ENCODE results near the gene TTC33.

The TTC33 gene

DNA sequence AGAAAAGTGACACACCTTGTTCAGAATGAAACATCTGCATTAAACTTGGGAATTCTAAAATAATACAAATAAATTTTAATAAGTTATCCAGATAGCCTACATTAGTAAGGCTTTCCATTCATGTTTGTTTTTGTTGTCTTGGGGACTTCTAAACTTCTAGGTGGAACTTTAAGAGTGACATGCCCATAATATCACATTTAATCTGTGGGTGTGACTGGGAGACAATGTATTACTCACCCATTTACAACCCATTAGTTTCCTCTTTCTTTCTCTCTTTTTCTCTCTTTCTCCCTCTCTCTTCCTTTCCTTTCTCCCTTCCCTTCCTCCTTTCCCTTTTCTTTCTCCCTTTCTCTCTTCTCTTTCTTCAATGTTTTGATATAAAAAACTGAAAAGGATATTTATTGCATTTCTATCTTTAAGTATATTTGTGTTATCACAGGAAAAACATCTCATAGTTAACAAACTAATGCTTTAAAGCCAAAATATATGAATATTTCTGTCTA lies 88.5 kb downstream of the TTC33 start:
- Histone ChIP-seq H3K27me3 (ENCODE audit: insufficient read depth, low read depth) (no peaks in the 10 kb centered on the region), H3K4me1 (ENCODE audit: low read depth, poor library complexity, severe bottlenecking) (no peaks in the 10 kb centered on the region), H2AFZ (ENCODE audit: low read depth) (no peak overlapping the region), H3K4me2 (no peak overlapping the region), H3K9ac (no peak overlapping the region), H3K36me3 (ENCODE audit: insufficient read depth) (no peaks in the 10 kb centered on the region), H4K20me1 (ENCODE audit: insufficient read depth) (no peaks in the 10 kb centered on the region), H3K27ac (no peak overlapping the region), H3K4me3 (IDR thresholded peaks at IDR 0.05; ENCODE audit: insufficient read depth, low read depth, low read length) (no peak overlapping the region), H3K79me2 (ENCODE audit: insufficient read depth, low read depth) (no peaks in the 10 kb centered on the region)
- TF ChIP-seq, protein P1, sequence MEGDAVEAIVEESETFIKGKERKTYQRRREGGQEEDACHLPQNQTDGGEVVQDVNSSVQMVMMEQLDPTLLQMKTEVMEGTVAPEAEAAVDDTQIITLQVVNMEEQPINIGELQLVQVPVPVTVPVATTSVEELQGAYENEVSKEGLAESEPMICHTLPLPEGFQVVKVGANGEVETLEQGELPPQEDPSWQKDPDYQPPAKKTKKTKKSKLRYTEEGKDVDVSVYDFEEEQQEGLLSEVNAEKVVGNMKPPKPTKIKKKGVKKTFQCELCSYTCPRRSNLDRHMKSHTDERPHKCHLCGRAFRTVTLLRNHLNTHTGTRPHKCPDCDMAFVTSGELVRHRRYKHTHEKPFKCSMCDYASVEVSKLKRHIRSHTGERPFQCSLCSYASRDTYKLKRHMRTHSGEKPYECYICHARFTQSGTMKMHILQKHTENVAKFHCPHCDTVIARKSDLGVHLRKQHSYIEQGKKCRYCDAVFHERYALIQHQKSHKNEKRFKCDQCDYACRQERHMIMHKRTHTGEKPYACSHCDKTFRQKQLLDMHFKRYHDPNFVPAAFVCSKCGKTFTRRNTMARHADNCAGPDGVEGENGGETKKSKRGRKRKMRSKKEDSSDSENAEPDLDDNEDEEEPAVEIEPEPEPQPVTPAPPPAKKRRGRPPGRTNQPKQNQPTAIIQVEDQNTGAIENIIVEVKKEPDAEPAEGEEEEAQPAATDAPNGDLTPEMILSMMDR (conservative IDR thresholded peaks at IDR 0.05; ENCODE audit: low read depth, low read length): no peak

DNA sequence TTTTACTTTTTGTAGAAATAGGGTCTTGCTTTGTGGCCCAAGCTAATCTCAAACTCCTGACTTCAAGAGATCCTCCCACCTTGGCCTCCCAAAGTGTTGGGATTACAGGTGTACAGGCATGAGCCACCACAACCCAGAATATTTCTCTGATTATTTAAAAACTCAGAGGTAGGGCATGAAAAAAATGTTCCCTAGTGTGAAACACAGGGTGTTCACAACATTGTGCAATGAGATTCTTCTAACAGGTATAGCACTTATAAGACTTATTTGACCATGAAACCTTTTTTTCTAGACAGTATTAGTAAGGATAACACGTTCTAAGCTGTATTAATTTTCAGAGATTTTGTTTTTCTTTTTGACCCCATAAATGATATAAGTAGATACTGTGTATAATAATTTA lies 89.1 kb downstream of the TTC33 start:
- Histone ChIP-seq H3K9ac (no peak overlapping the region), H2AFZ (ENCODE audit: low read depth) (no peak overlapping the region), H3K4me1 (ENCODE audit: low read depth, poor library complexity, severe bottlenecking) (no peaks in the 10 kb centered on the region), H3K36me3 (ENCODE audit: insufficient read depth) (no peaks in the 10 kb centered on the region), H3K4me3 (IDR thresholded peaks at IDR 0.05; ENCODE audit: insufficient read depth, low read depth, low read length) (no peak overlapping the region), H3K27ac (no peak overlapping the region), H3K4me2 (no peak overlapping the region), H3K79me2 (ENCODE audit: insufficient read depth, low read depth) (no peaks in the 10 kb centered on the region), H3K27me3 (ENCODE audit: insufficient read depth, low read depth) (no peaks in the 10 kb centered on the region), H4K20me1 (ENCODE audit: insufficient read depth) (no peaks in the 10 kb centered on the region)
- TF ChIP-seq, protein P1 (conservative IDR thresholded peaks at IDR 0.05; ENCODE audit: low read depth, low read length): no peak

- Histone ChIP-seq H3K27me3 (ENCODE audit: insufficient read depth, low read depth) (no peaks in the 10 kb centered on the region), H3K27ac (no peak overlapping the region), H3K4me1 (ENCODE audit: low read depth, poor library complexity, severe bottlenecking) (no peaks in the 10 kb centered on the region), H3K4me2 (no peak overlapping the region), H3K36me3 (ENCODE audit: insufficient read depth) (no peaks in the 10 kb centered on the region), H3K9ac (no peak overlapping the region), H2AFZ (ENCODE audit: low read depth) (no peak overlapping the region), H3K4me3 (IDR thresholded peaks at IDR 0.05; ENCODE audit: insufficient read depth, low read depth, low read length) (no peak overlapping the region), H4K20me1 (ENCODE audit: insufficient read depth) (no peaks in the 10 kb centered on the region), H3K79me2 (ENCODE audit: insufficient read depth, low read depth) (no peaks in the 10 kb centered on the region)
- TF ChIP-seq, protein P1 (conservative IDR thresholded peaks at IDR 0.05; ENCODE audit: low read depth, low read length): no peak
Measured at GRCh38 chr5:40665635-40666298, 90.0 kb downstream of the TTC33 start.

- no peaks in the 10 kb centered on the region for H3K79me2 ChIP-seq (ENCODE audit: insufficient read depth, low read depth)
- no peaks in the 10 kb centered on the region for H3K27me3 ChIP-seq (ENCODE audit: insufficient read depth, low read depth)
- H3K4me2 ChIP-seq: no peak overlapping the region
- H3K9ac ChIP-seq: no peak overlapping the region
- no peak overlapping the region for H3K4me3 ChIP-seq (IDR thresholded peaks at IDR 0.05; ENCODE audit: insufficient read depth, low read depth, low read length)
- H3K27ac ChIP-seq: no peak overlapping the region
- no peaks in the 10 kb centered on the region for H3K4me1 ChIP-seq (ENCODE audit: low read depth, poor library complexity, severe bottlenecking)
- H3K36me3 ChIP-seq (ENCODE audit: insufficient read depth): no peaks in the 10 kb centered on the region
- TF ChIP-seq, protein P1 (conservative IDR thresholded peaks at IDR 0.05; ENCODE audit: low read depth, low read length): no peak
- no peaks in the 10 kb centered on the region for H4K20me1 ChIP-seq (ENCODE audit: insufficient read depth)
- no peak overlapping the region for H2AFZ ChIP-seq (ENCODE audit: low read depth)
Measured at GRCh38 chr5:40660751-40661150, 95.0 kb downstream of the TTC33 start.

Measured in KMS-11 (cell line).